Loucy (cell line): Measurements from ENCODE around the gene BRIP1.

Source experiments
- CTCF ChIP-seq: fragments of 200-600 bp; sonication (generic); conservative IDR thresholded peaks from 2 replicates; pipeline ENCODE4 v1.5.1; 2014; ENCODE audit warnings: mild to moderate bottlenecking, antibody characterized with exemption, low read length
- EZH2phosphoT487 ChIP-seq: fragments of 200-600 bp; IDR thresholded peaks from 2 replicates; pipeline ENCODE4 v1.6.1; 2018; ENCODE audit warnings: antibody characterized with exemption, mild to moderate bottlenecking, moderate library complexity, borderline replicate concordance

GRCh38 chr17:61729690-61730268 is 133.5 kb downstream of the BRIP1 start:
- TF ChIP-seq CTCF (no peak), EZH2phosphoT487 (no peak)
